CD14-positive monocyte (primary cell): ENCODE measurements around the gene CD163. TPM values are rescaled to one million over a fixed set of nuclear protein-coding genes. Genes with fewer than 3 reads are reported as not detected.

Experiments
- DNase-seq, 3 donors: peaks; one replicate each; pipeline ENCODE4 v3.0.0-alpha.2; 2011 to 2022
- H2AFZ ChIP-seq: 2 replicates; pipeline ENCODE4 v1.6.0; 2012; ENCODE audit warnings: mild to moderate bottlenecking, low read depth, low read length, inconsistent platforms; ENCODE audit not compliant: insufficient read depth, poor library complexity, severe bottlenecking
- H3K27ac ChIP-seq, 2 donors: 1 replicate in 1 of 2; 2 replicates in 1 of 2; pipeline ENCODE4 v1.5.1; 2012 to 2013; ENCODE audit warnings: low read length in 2 of 2, control low read depth in 1 of 2, inconsistent platforms in 1 of 2, low read depth in 1 of 2, mild to moderate bottlenecking in 1 of 2
- H3K27me3 ChIP-seq, 2 donors: one replicate each; pipeline versions ENCODE4 v1.6.0 to v1.6.1; 2011 to 2013; ENCODE audit warnings: low read length in 2 of 2; ENCODE audit not compliant: control insufficient read depth in 2 of 2, insufficient read depth in 2 of 2
- H3K36me3 ChIP-seq, 2 donors: replicated peaks in 1 of 2; 1 replicate in 1 of 2; 2 replicates in 1 of 2; pipeline versions ENCODE4 v1.5.1 to v1.6.1; 2012 to 2013; ENCODE audit warnings: low read length in 2 of 2, control low read depth in 1 of 2, inconsistent platforms in 1 of 2, mild to moderate bottlenecking in 1 of 2; ENCODE audit not compliant: insufficient read depth in 2 of 2, control insufficient read depth in 1 of 2
- H3K4me1 ChIP-seq, 2 donors: 1 replicate in 1 of 2; 2 replicates in 1 of 2; pipeline versions ENCODE4 v1.5.1 to v1.6.1; 2012 to 2013; ENCODE audit warnings: low read length in 2 of 2, control low read depth in 1 of 2, inconsistent platforms in 1 of 2, mild to moderate bottlenecking in 1 of 2, moderate library complexity in 1 of 2; ENCODE audit not compliant: insufficient read depth in 2 of 2, control insufficient read depth in 1 of 2
- H3K4me2 ChIP-seq: replicated peaks from 2 replicates; pipeline ENCODE3; 2012; ENCODE audit warnings: low read length, moderate library complexity, mild to moderate bottlenecking; ENCODE audit not compliant: poor library complexity, severe bottlenecking; ENCODE audit errors: extremely low read depth
- H3K4me3 ChIP-seq, 3 experiments: fragments of 200-600 bp in 1 of 3; sonication (generic) in 1 of 3; replicated peaks in 1 of 3; 1 replicate in 2 of 3; 2 replicates in 1 of 3; pipeline ENCODE4 v1.5.1; 2011 to 2013; ENCODE audit warnings: low read length in 3 of 3, mild to moderate bottlenecking in 3 of 3, control low read depth in 2 of 3, low read depth in 2 of 3, inconsistent platforms in 1 of 3, moderate library complexity in 1 of 3
- H3K79me2 ChIP-seq: 2 replicates; pipeline ENCODE4 v1.6.0; 2012; ENCODE audit warnings: mild to moderate bottlenecking, control low read depth, inconsistent platforms, low read length, moderate library complexity; ENCODE audit not compliant: insufficient read depth
- H3K9ac ChIP-seq: 2 replicates; pipeline ENCODE4 v1.6.0; 2017; ENCODE audit warnings: low read length, mild to moderate bottlenecking; ENCODE audit not compliant: insufficient read depth, poor library complexity, severe bottlenecking
- H3K9me3 ChIP-seq, 2 donors: replicated peaks in 1 of 2; 1 replicate in 1 of 2; 2 replicates in 1 of 2; pipeline versions ENCODE4 v1.5.1 to v1.6.1; 2012 to 2013; ENCODE audit warnings: low read length in 2 of 2, control low read depth in 1 of 2; ENCODE audit not compliant: control insufficient read depth in 1 of 2, insufficient read depth in 1 of 2
- H4K20me1 ChIP-seq: 2 replicates; pipeline ENCODE4 v1.6.0; 2012; ENCODE audit warnings: mild to moderate bottlenecking, low read length, control low read depth, moderate library complexity; ENCODE audit not compliant: insufficient read depth
- H3K27ac Mint-ChIP-seq, 7 donors: one replicate each; pipeline ENCODE4 v1.8.0; 2020; ENCODE audit warnings: mild to moderate bottlenecking in 7 of 7, mixed read lengths in 7 of 7, moderate library complexity in 6 of 7, inconsistent platforms in 2 of 7
- H3K27me3 Mint-ChIP-seq, 3 donors: one replicate each; pipeline ENCODE4 v1.8.0; 2021 to 2022; ENCODE audit warnings: low read depth in 3 of 3, mild to moderate bottlenecking in 3 of 3, mixed read lengths in 3 of 3, moderate library complexity in 3 of 3, inconsistent platforms in 1 of 3
- H3K36me3 Mint-ChIP-seq, 2 donors: one replicate each; pipeline ENCODE4 v1.8.0; 2020; ENCODE audit warnings: mixed read lengths in 2 of 2, inconsistent platforms in 1 of 2, mild to moderate bottlenecking in 1 of 2
- H3K4me1 Mint-ChIP-seq: one replicate; pipeline ENCODE4 v1.8.0; 2020; ENCODE audit warnings: mild to moderate bottlenecking, mixed read lengths
- H3K4me3 Mint-ChIP-seq, 2 donors: one replicate each; pipeline ENCODE4 v1.8.0; 2020; ENCODE audit warnings: mild to moderate bottlenecking in 2 of 2, mixed read lengths in 2 of 2, moderate library complexity in 1 of 2
- H3K9me3 Mint-ChIP-seq, 7 donors: one replicate each; pipeline ENCODE4 v1.8.0; 2020 to 2022; ENCODE audit warnings: mixed read lengths in 7 of 7, mild to moderate bottlenecking in 6 of 7, moderate library complexity in 6 of 7, inconsistent platforms in 2 of 7
- CTCF ChIP-seq: fragments of 200-600 bp; IDR thresholded peaks from one replicate; pipeline ENCODE4 v1.8.0; 2022; ENCODE audit warnings: antibody characterized with exemption, mild to moderate bottlenecking
- WGBS: methylation state at CpG from one replicate; pipeline ENCODE4 v1.1.5; 2013; ENCODE audit warnings: missing lambda C conversion rate; ENCODE audit not compliant: insufficient coverage; 5-methylcytosine and 5-hydroxymethylcytosine counted together
- intact Hi-C, 2 donors: fragments of 100-400 bp; cut with micrococcal nuclease; formaldehyde crosslinking; loops; one replicate each; pipeline versions ENCODE4 v1.15.0 to v1.15.1; 2023
- polyA plus RNA-seq, 3 donors: library from polyadenylated mRNA; depleted of rRNA in 1 of 3; unstranded in 2 of 3; stranded (reverse) in 1 of 3; fragments of 300-500 nt in 2 of 3; fragments of >200 nt in 1 of 3; fragmentation: Illumina TruSeq in 2 of 3; gene quantifications; 1 replicate in 2 of 3; 2 replicates in 1 of 3; pipeline ENCODE4 v1.2.3, GENCODE V29; 2012 to 2021

CD163 gene
- polyA plus RNA-seq, 3 donors: 119 to 130 (median 123) TPM

DNA sequence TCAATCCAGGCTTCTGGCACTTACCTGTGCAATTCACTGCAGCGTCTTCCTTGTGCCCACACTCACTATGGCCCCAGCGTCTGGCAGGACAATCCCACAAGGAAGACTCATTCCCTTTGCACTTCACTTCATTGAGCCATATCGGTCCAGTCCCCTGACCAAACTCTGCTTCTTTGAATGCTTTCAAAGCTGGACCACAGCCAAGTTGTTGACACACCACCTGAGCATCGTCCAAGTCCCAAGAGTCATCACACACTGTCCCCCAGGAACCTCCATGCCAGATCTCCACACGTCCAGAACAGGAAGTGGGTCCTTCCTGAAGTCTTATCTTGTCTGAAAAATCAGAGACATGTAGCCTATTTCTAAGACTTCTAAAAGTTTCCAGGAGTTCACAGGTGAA lies 20.2 kb downstream of the CD163 start:
- no peak for TF ChIP-seq CTCF
- intact Hi-C loops: no loop called here
- WGBS: 76% methylated on average over 4 of the region's 5 CpGs

GRCh38 chr12:7479771-7480170 lies 23.8 kb downstream of the CD163 start:
- H3K27me3 ChIP-seq: no peaks in the 10 kb centered on the region
- no peaks in the 10 kb centered on the region for H3K79me2 ChIP-seq
- H3K9ac ChIP-seq: no peak overlapping the region
- H3K4me1 ChIP-seq: no peaks in the 10 kb centered on the region
- no peak overlapping the region for H3K27ac ChIP-seq
- no peak overlapping the region for H3K4me2 ChIP-seq
- Mint-ChIP-seq H3K27me3 (peaks cover 0 to 2% (median 0%) of the 10 kb centered on the region in 3 donors), H3K4me1 (no peaks in the 10 kb centered on the region), H3K4me3 (no peak overlapping the region), H3K9me3 (peaks cover 3 to 13% (median 4%) of the 10 kb centered on the region in 7 donors), H3K36me3 (peaks cover 88 to 92% of the 10 kb centered on the region in 2 donors), H3K27ac (no peak overlapping the region)
- peaks cover 54 to 67% of the 10 kb centered on the region in 2 donors for H3K36me3 ChIP-seq
- H4K20me1 ChIP-seq: peaks cover 6% of the 10 kb centered on the region
- DNase-seq: no peak
- no peak for TF ChIP-seq CTCF
- no peaks in the 10 kb centered on the region for H3K9me3 ChIP-seq
- H2AFZ ChIP-seq: no peak overlapping the region
- H3K4me3 ChIP-seq: no peak overlapping the region
- no CpG with 5 or more reads among the region's 1 CpG for WGBS
- intact Hi-C loops: no loop called here

More for the DNA sequence above, 20.2 kb downstream of the CD163 start:
- H3K4me1 ChIP-seq: no peaks in the 10 kb centered on the region
- Mint-ChIP-seq H3K27ac (peak overlapping the region in 1 of 7 donors; percentile 78), H3K4me3 (no peak overlapping the region), H3K36me3 (peaks cover 91 to 94% of the 10 kb centered on the region in 2 donors), H3K27me3 (peaks cover 0 to 2% (median 0%) of the 10 kb centered on the region in 3 donors), H3K4me1 (peaks cover 9% of the 10 kb centered on the region), H3K9me3 (peaks cover 0 to 3% (median 0%) of the 10 kb centered on the region in 7 donors)
- no peak for DNase-seq
- no peaks in the 10 kb centered on the region for H3K9me3 ChIP-seq
- H3K4me3 ChIP-seq: no peak overlapping the region
- H2AFZ ChIP-seq: no peak overlapping the region
- peaks cover 79 to 92% of the 10 kb centered on the region in 2 donors for H3K36me3 ChIP-seq
- no peak overlapping the region for H3K4me2 ChIP-seq
- H3K9ac ChIP-seq: no peak overlapping the region
- no peaks in the 10 kb centered on the region for H3K27me3 ChIP-seq
- no peak overlapping the region for H3K27ac ChIP-seq
- no peaks in the 10 kb centered on the region for H3K79me2 ChIP-seq
- H4K20me1 ChIP-seq: peaks cover 19% of the 10 kb centered on the region
